ENCODE data around the gene CYTH4.

CYTH4 gene

GRCh38 chr22:37363261-37363992, 81.1 kb downstream of the CYTH4 start:
- Histone ChIP-seq H3K27ac (peak overlapping the region; percentile 69), H3K27me3 (ENCODE audit: insufficient read depth, low read depth, severe bottlenecking) (no peaks in the 10 kb centered on the region), H3K9me3 (ENCODE audit: severe bottlenecking) (no peaks in the 10 kb centered on the region), H3K4me3 (ENCODE audit: low read depth, low read length) (no peak overlapping the region), H3K36me3 (no peaks in the 10 kb centered on the region)
- peak; percentile 51 for DNase-seq
- TF ChIP-seq CTCF (IDR thresholded peaks at IDR 0.05; ENCODE audit: low read depth, low read length) = no peak
